CD4-positive, alpha-beta T cell treated with Interleukin-2 at 100 ng/mL for 4 hours (primary cell): ENCODE results near the gene SAT1.
"Not testable (repeated sequence)": the region's sequence is repeated elsewhere in the genome, so short reads cannot be mapped to it uniquely, and the experiment has no call there.

Experiments used
- DNase-seq: peaks from one replicate; pipeline ENCODE4 v3.0.0-alpha.2; 2020; ENCODE audit warnings: low spot score

The SAT1 gene

DNA sequence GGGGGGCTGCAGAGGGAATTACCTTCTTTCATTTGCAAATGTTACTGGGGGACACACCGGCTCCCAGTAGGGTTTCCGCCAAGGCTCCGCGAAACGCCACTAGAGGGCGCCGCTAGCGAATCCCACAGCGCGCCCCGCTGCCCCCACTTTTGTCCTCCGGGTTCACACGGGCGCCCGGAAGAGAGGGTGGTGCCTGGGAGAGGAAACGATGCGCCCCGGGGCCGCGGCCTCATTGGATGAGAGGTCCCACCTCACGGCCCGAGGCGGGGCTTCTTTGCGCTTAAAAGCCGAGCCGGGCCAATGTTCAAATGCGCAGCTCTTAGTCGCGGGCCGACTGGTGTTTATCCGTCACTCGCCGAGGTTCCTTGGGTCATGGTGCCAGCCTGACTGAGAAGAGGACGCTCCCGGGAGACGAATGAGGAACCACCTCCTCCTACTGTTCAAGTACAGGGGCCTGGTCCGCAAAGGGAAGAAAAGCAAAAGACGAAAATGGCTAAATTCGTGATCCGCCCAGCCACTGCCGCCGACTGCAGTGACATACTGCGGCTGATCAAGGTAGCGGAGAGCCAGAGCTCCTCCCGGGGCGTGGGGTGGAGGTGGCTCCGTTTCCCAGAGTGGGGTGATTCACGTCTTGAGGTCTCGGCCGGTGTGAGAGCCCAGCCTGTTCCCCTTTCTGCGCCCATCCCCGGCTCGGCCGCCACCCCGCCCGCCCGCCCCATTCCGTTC, at the start of gene SAT1:
Gene SAT1 (plus strand): TSS at position 311 of the 726 bp plus-strand sequence. CDS start 179 bp downstream, at position 490.
- peak; percentile 93 for DNase-seq

DNA sequence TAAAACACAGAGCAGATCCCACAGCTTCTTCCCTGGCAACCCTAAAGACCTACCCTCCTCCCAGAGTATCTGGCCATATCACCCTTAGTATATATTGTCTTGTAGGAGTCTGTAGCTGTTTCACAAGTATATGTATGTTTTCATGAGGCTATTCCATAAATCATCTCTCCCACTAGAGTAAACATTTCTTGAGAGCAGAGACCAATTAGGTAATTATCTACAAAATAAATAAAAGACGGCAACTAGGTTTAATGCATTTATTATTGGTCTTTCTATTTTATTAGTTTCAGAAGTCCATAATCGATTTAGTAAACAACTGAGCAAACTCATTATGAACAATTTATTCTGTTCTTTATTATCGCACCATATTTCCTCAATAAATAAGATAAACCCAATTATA, 46.9 kb upstream of the SAT1 start:
- DNase-seq = no peak

DNA sequence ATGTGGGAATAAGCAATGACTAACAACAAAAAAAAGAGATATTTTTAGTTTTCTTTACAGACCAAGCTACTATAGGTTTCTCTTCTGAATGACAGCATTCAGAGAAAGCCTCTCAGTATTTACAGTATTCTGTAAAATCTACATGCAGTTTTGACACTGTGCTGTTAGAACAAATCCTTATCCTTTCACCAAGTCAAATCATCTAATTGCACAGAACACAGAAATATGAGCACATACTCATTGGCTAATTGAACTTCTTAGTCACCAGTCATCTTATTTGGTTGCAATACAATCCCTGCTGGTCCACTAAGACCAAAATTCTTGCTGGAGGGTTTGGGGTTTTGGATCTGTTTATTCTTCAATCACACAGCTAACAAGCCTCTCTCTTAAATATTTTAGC, 45.6 kb upstream of the SAT1 start:
- DNase-seq = no peak

DNA sequence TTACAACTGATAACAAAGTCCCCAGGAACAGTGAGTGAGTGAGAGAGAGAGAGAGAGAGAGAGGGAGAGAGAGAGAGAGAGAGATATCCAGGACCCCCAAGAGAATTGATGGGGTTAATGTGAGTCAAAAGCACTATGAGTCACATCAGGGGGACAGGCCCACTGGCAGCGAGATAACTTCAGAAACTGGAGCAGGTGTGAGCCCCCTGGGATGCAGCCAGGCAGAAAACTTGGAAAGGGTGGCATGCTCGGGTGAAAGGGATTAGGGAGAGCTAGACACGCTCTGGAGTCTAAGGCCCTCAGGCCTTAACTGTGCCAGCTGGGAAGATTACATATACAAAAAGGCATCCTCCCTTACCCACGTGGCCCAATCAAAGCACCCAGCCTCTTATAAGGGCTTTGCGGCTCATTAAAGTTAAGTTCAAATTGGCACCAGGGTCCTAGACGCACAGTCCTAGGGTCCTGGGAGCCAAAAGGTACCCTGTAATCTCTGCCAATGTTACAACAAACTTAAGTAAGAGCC, 40.7 kb upstream of the SAT1 start:
- peak; percentile 6 for DNase-seq

- DNase-seq = peak; percentile 68
Measured at GRCh38 chrX:23742697-23743622, 40.0 kb upstream of the SAT1 start, which contains the start of gene ACOT9. Gene ACOT9 (minus strand): TSS chrX:23743276. CDS start chrX:23743144, 132 bp downstream.

- DNase-seq = not testable (repeated sequence)
Measured at GRCh38 chrX:23743623-23743971, 39.4 kb upstream of the SAT1 start.

- peak; percentile 16 for DNase-seq
Measured at GRCh38 chrX:23745786-23746185, 37.2 kb upstream of the SAT1 start.

DNA sequence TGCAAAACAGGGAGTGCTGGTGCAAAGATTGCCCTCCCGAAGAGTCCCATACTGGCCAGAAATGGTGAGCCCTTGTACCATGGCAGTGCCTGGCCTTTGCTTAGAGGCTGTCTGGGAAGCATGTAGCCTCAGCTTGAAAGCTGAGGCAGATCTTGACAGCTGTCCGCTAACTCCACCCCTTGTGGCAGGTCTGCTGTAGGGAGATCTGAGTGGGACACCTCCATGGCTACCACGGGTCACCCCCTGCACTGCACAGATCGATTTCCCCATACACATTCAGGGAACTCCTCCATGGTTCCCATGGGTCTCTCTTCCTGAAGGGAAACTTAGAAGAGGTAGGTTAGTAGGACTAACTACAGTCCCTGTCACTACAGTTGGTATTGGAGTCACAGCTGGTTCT, 33.8 kb upstream of the SAT1 start:
- DNase-seq = no peak

DNA sequence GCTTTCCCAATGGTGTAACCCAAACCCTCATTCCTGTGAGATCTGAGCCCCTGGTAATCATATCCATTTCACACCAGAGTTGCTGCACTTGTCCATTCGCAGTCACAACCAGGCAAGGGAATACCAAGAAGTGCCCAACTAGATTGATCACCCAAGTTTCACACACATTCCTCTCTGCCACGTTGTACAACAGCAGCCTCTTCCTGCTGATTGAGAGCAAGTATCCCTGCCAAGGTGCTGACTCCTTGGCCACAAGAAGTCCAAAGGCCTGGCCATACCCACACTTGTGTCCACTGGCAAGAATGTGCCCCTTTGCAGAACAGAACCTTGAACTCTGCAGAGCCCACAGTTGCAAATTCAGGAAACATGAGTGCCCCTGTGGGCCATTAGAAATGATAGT, 33.4 kb upstream of the SAT1 start:
- no peak for DNase-seq

DNA sequence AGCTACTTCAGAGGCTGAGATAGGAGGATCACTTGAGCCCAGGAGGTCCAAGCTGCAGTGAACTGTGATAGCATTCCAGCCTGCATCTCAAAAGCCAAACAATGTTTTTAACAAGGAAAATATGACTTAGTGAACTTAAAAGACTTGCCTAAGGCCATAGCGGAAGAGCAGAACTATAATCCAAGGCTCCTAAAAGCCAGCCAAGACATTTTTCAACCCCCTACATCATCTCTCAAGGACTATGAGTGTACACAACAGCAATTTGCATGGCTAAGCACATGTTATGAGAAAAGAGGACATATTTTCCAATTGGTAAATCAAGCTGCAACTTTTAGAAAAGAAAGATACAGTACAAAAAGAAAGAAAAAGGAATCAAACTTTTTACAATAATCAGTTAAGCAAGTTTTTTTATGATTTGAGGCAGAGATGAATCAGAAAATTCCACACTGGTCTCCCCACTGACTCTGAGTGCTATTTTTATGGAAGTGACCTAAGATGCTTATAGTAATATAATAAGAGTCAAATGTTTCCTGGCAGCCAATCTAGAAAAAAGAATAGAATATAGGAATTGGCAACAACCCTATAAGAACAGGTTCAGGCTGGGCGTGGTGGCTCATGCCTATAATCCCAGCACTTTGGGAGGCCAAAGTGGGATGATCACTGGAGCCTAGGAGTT, 30.1 kb upstream of the SAT1 start:
- no peak for DNase-seq

GRCh38 chrX:23754664-23755063, 28.3 kb upstream of the SAT1 start:
- DNase-seq = no peak

- peak; percentile 80 for DNase-seq
Measured at GRCh38 chrX:23756165-23756564, 26.8 kb upstream of the SAT1 start.

DNA sequence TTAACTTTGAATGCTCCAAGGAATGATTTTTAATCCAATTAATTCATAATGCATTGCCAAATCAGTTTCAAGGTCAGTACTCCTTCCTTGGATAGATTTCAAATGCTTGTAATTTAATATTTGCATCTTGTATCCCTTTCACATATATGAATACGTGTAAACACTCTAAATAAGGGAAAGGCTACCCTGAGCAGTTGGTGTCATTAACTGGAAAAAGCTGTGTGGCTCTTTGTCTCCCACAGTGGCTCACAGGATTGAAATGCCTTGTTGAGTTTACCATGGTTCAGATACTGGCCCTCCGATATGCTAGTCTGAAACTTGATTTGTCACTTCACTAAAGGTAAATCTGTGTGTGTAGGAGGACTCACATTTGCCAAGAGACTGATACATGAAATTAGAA, 23.2 kb upstream of the SAT1 start:
- DNase-seq = no peak

DNA sequence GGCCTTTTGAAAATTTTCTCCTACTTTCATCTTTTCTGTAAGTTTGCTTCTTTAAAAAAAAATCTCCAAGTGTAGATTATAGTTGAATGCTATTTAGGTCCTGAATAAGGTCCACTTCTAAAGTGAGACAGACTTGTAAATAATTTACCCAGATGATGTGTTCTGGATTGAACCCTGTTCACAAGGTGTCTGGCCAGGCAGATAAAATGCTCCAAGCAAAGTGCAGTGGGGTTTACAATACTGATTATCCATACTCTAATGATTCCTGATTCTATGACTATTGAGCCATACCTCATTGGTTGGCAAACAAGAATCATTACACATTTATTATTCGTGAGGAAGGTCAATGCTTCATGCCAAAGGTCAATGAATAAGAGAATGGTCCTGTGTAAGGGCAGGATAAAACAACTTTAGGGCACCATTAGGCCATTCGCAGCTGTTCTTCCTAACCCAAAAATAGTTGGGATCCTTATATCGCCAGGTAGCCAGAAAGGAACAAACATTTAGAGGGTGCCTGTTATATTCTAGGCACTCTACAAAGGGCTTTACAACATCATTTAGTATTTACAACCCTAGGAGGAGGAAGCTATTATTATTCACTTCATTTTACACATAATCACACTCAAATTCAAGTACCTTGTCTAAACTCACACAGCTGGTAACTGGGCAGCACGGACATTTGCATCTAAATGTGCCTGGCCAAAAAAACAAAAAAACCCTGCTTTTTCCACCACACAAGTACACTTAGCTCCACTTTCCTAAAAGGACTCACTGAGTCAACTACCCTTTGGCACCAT, 18.6 kb upstream of the SAT1 start:
- DNase-seq = no peak

DNA sequence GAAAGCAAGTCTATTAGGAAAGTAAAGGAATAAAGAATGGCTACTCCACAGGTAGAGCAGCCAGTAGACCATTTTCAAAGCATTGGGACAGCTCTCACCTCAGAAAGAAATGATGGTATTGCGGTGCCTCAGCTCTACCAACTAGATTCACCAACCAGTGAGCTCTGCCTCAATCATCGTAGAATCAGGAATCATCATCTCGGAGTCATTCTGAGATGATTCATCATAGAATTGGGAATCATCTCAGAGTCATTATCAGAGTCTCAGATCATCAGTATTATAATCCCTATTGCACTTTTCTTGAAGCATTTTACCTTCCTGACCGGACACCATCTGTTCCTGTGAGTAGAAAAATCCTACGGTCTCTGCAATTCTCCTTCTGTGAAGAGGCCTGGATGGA, 17.5 kb upstream of the SAT1 start:
- DNase-seq = no peak

- DNase-seq = no peak
Measured at GRCh38 chrX:23765868-23766267, 17.1 kb upstream of the SAT1 start.

- DNase-seq = no peak
Measured at GRCh38 chrX:23766650-23767551, 16.1 kb upstream of the SAT1 start.

- no peak for DNase-seq
Measured at GRCh38 chrX:23770142-23770541, 12.8 kb upstream of the SAT1 start.

DNA sequence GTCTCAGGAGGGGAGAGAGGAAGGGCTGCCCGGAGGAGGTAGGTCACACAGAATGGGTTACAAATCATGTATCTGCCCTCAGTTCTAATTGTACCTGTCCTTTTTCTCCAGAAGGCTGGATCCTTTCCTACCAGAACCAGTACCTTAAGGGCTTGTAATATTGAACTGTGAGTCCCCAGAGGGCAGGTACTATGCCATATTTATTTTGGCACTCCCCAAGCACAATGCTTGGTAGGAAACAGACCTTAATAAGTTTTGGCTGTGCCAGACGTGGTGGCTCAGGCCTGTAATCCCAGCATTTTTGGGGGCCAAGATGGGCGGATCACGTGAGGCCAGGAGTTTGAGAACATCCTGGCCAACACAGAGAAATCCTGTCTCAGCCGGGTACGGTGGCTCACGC, 11.9 kb upstream of the SAT1 start:
- not testable (repeated sequence) for DNase-seq

GRCh38 chrX:23773601-23774175, 9.3 kb upstream of the SAT1 start:
- peak; percentile 76 for DNase-seq
